ENCODE results near the gene AFF3.

DNA sequence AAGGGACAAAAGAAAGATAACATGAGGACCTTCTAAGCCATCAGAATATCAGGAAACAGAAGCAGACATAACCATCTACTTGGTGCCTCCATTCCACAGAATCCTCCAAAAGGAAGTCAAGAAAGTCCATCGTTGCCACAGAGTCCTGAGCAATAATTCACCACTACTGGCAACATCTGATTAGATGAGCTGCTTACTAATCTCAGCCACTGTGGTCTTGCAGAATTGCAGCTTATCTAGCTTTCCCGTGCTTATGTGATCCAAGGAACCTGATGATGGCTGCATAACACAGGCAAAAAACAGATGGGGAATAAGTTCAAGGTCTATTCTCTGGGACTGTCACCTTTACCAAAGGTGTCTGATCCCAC, 278.5 kb downstream of the AFF3 start:
- TF ChIP-seq, protein P1, sequence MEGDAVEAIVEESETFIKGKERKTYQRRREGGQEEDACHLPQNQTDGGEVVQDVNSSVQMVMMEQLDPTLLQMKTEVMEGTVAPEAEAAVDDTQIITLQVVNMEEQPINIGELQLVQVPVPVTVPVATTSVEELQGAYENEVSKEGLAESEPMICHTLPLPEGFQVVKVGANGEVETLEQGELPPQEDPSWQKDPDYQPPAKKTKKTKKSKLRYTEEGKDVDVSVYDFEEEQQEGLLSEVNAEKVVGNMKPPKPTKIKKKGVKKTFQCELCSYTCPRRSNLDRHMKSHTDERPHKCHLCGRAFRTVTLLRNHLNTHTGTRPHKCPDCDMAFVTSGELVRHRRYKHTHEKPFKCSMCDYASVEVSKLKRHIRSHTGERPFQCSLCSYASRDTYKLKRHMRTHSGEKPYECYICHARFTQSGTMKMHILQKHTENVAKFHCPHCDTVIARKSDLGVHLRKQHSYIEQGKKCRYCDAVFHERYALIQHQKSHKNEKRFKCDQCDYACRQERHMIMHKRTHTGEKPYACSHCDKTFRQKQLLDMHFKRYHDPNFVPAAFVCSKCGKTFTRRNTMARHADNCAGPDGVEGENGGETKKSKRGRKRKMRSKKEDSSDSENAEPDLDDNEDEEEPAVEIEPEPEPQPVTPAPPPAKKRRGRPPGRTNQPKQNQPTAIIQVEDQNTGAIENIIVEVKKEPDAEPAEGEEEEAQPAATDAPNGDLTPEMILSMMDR (IDR thresholded peaks at IDR 0.05; ENCODE audit: low read length), result no peak
- TF ChIP-seq EZH2 (IDR thresholded peaks at IDR 0.05; ENCODE audit: borderline replicate concordance, low read length), result no peak

Data from OCI-LY1 (cell line).